ENCODE results near the gene BUD13.
A peak's percentile ranks its signal among the peaks of the same experiment; 100 is the strongest.
"Not testable (repeated sequence)": the region's sequence is repeated elsewhere in the genome, so short reads cannot be mapped to it uniquely, and the experiment has no call there.

The BUD13 gene, protein sequence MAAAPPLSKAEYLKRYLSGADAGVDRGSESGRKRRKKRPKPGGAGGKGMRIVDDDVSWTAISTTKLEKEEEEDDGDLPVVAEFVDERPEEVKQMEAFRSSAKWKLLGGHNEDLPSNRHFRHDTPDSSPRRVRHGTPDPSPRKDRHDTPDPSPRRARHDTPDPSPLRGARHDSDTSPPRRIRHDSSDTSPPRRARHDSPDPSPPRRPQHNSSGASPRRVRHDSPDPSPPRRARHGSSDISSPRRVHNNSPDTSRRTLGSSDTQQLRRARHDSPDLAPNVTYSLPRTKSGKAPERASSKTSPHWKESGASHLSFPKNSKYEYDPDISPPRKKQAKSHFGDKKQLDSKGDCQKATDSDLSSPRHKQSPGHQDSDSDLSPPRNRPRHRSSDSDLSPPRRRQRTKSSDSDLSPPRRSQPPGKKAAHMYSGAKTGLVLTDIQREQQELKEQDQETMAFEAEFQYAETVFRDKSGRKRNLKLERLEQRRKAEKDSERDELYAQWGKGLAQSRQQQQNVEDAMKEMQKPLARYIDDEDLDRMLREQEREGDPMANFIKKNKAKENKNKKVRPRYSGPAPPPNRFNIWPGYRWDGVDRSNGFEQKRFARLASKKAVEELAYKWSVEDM
- 16.1 to 26.2 (median 21.5) reads per million in 4 donors for total RNA-seq

DNA sequence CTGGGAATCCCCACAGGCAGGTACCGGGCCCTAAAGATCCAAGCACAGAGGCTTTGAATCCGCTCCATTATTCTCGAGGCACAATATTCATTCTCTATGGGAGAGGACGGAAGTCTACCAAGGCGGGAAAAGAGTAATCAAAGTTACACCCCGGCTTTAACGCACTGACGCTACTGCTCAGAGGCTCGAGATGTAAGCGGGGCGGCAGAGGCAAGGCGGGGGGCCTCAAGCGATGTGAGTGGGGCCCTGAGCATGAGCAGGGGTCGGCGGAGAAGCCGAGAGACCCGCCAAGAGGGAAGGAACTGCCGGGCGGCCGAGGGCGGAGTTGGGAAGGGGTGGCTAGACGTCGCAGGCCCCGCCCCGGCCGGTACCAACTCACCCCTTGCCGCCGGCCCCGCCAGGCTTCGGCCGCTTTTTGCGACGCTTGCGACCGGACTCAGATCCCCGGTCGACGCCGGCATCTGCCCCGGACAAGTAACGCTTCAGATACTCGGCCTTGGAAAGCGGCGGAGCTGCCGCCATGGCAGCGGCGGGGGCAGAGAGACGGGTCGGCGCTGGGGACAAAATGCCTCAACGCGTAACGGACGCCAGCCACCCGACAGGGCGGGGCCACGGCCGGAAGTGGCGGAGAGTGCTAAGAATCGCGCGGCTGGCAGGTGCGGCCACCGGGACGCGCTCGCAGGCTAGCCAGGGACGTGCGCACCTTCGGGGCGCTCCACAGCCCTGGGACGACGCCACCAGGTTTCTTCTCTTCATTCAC lies at the start of gene BUD13:
Gene BUD13, minus strand, starts transcription at position 545 of the 760 bp plus-strand sequence. Its CDS starts 23 bp downstream, at position 522.
- peak; percentile 90 to 93 (median 92) for DNase-seq

DNA sequence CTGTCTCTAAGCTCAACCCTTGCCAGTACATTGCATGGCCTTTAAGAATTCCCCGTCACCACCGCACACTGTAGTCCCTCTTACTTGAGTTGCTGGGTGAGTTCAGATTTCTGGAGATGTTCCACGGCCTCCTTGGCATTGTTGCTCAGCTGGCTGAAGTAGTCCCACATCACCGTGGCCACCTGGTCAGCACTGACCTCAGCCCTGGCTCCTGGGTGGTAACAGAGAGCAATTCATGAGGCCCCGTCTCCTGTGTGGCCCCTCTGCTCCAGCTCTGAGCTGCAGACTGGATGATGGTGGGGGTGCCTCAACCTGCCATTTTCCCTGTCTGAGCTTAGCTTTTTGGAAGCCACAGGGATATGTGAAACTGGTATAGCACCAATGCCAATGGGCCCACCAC lies 49.8 kb upstream of the BUD13 start:
- DNase-seq = no peak

DNA sequence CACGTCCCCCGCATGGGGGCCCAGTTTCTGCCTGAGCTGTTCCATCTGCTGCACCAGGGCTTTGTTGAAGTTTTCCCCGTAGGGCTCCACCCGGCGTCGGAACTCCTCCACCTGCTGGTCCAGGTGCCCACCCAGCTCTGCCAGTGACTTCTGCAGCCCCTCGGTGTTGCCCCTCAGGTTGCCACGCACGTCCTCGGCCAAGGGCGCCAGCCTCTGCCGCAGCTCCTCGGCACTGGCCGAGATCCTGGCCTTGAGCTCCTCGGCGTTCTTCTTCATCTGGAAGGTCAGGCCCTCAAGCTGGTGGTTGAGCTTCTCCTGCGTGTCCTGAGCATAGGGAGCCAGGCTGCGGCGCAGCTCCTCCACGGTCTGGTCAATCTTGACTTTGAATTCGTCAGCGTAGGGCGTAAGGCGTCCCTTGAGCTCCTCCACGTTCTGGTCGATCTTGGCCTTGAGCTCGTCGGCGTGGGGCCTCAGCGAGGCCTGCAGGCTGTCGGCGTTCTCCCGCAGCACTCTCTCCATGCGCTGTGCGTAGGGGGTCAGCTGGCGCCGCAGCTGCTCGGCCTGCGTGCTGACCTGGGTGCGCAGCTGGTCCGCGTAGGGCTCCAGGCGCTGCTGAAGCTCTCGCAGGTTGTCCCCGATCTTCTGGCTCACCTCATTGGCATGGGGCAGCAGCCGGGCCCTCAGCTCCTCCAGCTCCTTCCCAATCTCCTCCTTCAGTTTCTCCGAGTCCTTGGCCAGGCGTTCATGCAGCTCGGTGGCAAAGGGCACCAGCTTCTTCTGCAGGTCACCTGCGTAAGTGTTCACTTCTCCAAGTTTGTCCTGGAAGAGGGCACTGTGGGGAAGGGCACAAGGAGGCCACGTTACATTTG lies 48.5 kb upstream of the BUD13 start:
- no peak for DNase-seq

DNA sequence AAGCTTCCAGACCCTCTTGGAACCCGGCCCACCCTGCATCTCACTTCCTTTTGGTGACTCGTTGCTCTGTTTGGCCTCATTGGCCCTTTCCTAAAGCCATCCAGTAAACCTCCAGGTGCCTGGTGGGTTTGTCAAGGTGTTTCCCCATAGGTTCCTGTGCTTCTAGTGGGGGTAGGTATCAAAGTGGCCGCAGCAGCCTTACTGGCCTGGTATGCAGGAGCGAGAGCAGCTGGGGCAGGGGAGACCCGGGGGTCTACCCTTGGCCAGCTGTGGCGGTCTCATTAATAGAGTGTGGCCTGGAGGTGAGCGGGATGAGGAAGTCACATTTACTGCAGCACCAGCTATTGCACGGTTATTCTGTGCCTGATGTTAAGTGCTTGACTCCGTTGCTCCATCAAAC lies 46.3 kb upstream of the BUD13 start:
- no peak for DNase-seq

DNA sequence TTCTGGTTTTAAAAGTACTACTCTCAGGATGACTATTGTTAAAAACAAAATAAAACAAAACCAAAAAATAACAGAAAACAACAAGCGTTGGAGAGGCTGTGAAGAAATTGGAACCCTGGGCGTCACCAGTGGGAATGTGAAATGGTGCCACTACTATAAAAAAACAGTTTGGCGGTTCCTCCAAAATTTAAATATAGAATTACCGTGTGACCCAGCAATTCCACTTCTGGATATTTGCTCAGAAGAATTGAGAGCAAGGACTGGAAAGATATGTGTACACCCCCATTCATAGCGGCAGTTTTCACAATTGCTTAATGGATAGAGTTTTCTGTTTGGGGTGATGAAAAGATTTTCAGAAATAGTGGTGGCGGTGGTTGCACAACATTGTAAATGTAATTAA lies 41.7 kb upstream of the BUD13 start:
- no peak for DNase-seq

DNA sequence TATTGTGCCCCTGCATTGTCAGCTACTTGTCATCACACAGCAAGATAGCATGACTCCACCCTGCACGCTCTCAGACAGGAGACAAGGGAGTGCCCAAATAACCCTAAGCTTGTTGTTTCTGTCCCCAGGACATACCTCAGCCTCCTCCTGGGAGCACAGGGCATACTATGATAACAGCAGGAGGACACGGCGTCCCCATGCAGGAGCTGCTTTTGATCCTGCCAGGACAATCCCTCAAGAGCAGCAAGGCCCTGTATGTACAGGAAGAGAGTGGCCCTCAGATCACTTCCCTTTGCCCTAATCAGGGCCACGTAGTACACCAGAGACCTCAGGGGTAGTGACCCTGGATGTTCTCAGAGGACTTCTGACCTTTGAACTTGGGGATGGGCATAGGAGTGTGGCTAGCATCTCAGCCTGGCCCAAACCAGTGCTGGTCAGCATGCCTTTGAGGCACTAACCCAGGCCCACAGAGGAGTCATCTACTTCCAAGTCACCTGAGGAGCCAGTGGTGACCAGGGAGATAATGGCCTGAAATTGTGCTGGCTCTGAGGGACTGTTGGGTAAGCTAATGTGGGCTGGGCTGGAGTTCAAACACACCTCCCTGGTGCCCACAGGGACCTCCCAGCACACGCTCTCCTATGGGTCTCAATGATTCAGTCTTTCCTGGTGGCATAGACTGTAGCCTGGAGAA lies 41.1 kb upstream of the BUD13 start:
- DNase-seq = no peak

DNA sequence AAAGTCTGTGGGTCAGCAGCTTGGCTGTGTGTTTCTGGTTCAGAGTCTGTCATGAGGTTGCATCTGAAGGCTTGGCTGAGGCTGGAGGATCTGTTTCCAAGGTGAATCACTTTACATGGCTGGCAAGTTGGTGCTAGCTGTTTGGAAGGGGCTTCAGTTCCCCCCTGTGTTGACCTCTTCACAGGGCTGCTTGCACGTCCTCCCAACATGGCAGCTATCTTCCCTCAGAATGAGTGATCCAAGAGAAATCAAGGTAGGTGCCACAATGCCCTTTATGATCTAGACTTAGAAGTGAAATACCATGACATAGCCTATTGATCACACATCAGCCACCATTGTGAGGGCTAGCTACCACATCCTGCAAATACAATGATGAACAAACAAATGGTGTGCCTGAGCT lies 40.4 kb upstream of the BUD13 start:
- no peak for DNase-seq

DNA sequence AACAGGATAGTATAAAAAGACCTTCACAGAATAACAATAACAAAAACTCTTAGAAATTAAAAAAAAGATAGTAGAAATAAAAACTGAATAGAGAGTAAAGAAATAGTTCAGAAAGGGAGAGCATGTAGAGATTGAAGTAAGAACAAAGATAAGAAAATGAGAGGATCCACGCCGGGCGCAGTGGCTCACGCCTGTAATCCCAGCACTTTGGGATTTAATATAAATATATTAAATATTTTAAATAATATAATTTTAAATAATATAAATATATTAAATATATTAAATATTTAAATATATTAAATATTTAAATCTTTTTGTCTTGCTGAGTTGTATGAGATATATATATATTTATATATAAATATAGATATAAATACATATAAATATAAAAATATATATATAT lies 39.3 kb upstream of the BUD13 start:
- no peak for DNase-seq

DNA sequence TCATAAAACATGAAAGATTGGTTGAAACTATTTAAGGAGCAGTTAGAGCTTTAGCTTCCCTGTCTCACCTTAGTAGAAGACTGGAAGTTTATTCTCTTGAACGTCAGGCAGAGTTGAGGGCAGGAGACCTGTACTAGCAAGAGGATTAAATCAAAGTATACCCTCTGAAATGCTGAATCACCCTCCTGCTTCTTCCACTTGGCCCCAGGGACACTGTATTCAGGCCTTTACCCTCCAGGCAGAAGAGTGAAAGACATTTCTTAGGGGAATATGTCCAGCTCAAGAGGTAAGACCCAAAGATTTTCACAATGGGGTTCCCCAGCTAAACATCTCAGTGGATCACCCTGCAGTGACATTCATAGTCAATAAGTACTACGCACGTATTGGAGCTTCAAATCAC lies 38.4 kb upstream of the BUD13 start:
- DNase-seq = no peak

DNA sequence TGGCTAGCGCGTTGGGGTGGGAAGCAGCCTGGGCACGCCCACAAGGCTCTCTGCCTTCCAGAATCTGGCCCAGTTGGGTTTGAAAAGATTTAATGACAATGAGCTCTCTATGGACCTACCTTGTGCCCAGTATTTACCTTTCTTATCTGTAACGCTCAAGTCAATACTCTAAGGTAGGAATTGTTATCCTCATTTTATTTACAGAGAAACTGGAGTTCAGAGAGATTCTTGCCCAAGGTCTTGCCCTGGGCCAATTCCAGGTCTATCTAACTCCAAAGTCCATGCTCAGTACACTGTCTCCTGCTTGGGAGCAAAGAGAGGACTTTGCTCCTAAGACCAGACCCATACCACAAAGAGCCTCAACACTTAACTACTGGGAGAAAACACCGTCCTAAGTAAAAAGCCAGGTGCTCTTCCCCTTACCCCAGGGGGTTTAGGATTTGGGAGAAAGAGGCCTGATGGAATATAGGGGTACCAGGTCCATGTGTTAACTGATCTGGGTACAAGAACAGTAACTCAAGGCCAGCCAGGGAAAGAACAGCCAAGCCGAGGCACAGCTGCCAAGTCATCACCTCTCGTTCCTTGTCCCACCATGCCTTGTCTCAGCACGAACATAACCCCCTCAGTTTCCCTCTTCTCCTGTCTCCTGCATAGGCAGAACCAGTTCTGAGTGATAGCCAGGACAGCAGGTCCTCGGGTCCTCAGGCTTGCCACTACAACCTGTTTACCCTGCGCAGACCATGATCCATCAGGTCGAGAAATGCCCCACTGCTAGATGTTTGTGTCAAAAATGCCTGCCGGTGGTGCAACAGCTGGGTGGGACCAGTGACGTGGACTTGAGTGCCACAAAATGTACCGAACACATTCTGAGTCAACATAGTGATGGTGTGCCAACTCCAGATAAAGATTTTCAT lies 35.7 kb upstream of the BUD13 start:
- no peak for DNase-seq

DNA sequence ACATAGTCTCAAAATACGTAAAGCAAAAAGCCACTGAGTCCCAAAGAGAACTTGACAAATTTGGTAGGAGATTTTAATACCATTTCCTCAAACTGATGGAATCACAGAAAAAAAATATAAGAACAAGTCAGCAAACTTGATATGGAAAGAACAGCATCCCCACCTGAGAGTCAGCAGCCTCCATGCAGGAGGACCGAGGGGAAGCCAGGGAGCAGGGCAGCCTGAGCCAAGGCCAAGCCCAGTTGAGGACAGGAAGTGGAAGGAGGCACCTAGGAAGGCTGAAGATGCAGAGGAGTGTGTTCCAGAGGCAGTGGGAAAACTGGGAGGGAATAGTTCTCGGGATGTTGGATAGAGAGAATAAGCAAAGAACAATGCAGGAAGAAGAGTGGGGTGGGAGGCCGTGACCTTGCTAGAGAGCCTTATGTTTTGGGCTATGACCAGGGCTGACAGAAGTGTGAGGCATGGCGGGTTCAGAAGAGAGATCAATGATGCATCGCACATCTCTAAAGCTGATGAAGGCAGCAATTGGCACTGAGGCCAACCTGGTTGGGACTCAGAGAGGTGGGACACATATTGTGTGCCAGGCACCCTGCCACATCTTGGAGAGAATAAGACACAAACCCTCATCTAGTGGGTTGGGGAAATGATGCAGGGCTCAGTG lies 34.9 kb upstream of the BUD13 start:
- DNase-seq = no peak

DNA sequence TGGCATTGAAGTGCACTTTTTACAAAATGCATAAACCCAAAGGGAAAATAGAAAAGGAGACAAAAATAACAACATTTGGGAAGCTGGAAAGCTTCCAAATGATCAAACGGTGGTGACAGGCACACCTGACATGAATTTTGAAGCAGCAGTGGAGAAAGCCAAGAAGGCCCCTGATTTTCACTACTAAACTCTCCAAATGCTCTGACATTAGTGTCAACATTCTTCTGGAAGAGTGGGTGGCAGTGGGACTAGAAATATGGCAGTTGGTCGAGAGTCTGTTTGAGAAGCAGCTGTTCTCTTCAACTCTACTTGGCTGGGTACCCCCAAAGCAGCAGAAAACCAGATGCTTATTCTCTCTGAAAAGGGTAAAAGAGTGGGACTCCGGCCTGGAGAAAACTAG lies 31.2 kb upstream of the BUD13 start:
- DNase-seq = no peak

DNA sequence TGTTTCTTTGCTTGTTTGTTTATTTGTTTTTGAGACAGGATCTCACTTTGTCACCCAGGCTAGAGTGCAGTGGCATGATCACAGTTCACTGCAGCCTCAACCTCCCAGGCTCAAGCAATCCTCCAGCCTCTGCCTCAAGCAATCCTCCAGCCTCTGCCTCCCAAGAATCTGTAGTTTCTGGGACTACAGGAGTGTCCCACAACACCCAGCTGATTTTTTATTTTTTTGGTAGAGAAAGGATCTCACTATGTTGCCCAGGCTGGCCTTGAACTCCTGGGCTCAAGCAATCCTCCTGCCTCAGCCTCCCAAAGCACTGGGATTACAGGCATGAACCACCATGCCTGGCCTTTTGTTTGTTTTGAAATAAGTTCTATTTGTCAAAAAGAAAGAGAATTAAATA lies 28.9 kb upstream of the BUD13 start:
- not testable (repeated sequence) for DNase-seq

DNA sequence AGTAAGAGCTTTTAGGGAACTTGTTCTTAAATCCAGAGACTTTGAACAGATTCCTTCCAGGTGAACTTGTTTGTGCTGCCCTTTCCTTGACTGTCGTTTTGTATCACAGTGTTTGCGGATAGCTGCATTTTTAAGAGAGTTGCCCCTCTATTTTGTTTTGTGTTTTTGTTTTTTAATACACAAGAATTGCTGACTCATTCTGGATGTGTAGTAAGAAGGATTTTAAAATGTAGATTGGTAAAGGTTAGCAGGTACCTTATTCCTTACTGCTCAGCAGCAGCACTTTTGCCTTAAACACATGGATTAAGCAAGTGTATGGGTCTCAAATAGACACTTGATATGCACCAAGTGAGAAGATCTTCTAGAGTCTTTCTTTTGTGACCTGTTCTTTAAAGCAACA lies 27.8 kb upstream of the BUD13 start:
- no peak for DNase-seq

DNA sequence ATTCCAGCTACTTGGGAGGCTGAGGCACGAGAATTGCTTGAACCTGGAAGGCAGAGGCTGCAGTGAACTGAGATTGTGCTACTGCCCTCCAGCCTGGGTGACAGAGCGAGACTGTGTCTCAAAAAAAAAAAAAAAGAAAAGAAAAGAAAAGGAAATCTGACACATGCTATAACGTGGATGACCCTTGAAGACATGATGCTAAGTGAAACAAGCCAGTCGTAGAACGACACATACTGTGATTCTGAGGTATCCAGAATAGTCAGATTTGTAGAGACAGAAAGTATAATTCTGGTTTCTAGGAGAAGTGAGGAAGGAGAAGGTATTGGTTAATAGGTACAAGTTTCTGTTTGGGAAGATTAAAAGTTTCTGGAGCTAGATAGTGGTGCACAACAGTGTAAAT lies 25.6 kb upstream of the BUD13 start:
- DNase-seq = no peak

DNA sequence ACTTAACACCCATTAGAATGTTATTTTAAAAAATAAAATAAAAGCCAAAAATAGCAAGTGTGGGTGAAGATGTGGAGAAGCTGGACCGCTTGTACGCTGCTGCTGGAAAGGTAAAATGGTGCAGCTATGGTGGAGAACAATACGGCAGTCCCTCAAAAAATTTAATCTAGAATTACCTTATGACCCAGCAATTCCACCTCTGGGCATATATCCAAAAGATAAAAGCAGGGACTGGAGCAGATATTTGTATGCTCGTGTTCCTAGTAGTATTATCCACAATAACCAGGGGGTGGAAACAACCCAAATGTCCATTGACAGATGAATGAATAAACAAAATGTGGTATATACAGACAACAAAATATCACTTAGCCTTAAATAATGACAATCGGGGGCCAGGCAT lies 25.0 kb upstream of the BUD13 start:
- no peak for DNase-seq

DNA sequence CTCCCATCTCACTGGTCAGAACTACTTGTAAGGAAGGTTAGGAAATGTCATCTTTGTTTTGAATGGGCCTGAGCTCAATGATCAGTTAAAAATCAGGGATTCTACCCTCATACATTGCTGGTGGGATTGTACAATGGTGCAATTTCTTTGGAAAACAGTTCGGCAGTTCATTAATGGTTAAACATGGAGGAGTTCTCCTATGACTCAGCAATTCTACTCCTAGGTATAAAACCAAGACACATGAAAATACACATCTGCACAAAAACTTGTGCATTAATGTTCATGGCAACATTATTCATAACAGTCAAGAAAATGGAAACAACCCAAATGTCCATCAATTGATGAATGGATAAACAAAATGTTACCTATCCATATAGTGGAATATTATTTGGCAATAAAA lies 23.8 kb upstream of the BUD13 start:
- DNase-seq = no peak

DNA sequence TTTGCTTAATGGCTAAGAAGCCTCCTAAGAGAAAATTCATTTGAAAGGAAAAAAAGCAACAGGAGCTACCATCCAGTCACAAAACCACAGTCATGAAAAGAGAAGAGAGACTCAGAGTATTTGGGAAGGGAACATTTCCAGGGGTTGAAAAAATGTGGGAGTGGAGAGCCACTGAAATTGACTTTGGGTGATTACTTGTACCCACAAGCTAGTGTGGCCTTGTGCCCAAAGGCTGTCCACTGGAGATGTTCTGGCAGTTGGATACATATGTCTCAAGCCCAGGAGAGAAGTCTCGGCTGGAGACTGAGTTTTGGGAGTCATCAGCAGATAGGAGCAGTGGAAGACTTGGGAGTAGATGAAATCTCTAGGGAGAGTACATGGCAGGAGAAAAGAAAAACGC lies 22.1 kb upstream of the BUD13 start:
- no peak for DNase-seq

DNA sequence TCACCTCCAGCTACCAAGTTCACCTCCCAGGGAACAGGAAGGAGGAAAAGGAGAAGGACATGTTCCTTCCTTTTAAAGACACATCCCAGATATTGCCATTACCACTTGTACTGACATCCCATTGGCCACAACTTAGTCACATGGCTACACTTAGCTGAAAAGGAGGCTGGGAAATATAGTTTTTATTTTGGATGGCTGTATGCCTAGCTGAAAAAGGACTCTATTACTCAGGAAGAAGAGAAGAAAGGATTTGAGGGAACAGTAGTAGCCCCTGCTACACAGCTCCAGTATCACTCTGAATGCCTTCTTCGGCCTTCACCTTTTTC lies 20.9 kb upstream of the BUD13 start:
- no peak for DNase-seq
